Neural cell (in vitro differentiated cells): ENCODE data around the gene BST2. TPM values are rescaled to one million over a fixed set of nuclear protein-coding genes. Genes with fewer than 3 reads are reported as not detected.
A peak's percentile ranks its signal among the peaks of the same experiment; 100 is the strongest.

Experiments
- H2AFZ ChIP-seq: fragments of 200-600, 300-800 bp; sonication (generic), shearing (Covaris generic); 2 replicates; pipeline ENCODE4 v1.6.0; 2014; ENCODE audit warnings: low read depth, mild to moderate bottlenecking, antibody characterized with exemption, low read length, moderate library complexity
- H3F3A ChIP-seq: fragments of 200-600 bp; shearing (Covaris generic); 2 replicates; pipeline ENCODE4 v1.6.1; 2016; ENCODE audit warnings: mild to moderate bottlenecking, moderate library complexity, mixed read lengths, antibody characterized with exemption, low read length; ENCODE audit not compliant: insufficient read depth, poor library complexity, severe bottlenecking
- H3K27ac ChIP-seq: fragments of 200-600, 300-800 bp; sonication (generic), shearing (Covaris generic); 2 replicates; pipeline ENCODE4 v1.5.1; 2014; ENCODE audit warnings: mild to moderate bottlenecking, low read length, moderate library complexity
- H3K27me3 ChIP-seq: fragments of 300-800, 200-600 bp; sonication (generic), shearing (Covaris generic); 2 replicates; pipeline ENCODE4 v1.6.0; 2014; ENCODE audit warnings: mild to moderate bottlenecking, low read depth, low read length, moderate library complexity; ENCODE audit not compliant: insufficient read depth
- H3K36me3 ChIP-seq: fragments of 300-800, 200-600 bp; sonication (generic), shearing (Covaris generic); 2 replicates; pipeline ENCODE4 v1.5.1; 2014; ENCODE audit warnings: mild to moderate bottlenecking, antibody characterized with exemption, low read length, moderate library complexity; ENCODE audit not compliant: insufficient read depth
- H3K4me2 ChIP-seq: fragments of 300-800, 200-600 bp; sonication (generic), shearing (Covaris generic); 2 replicates; pipeline ENCODE4 v1.6.0; 2014; ENCODE audit warnings: mild to moderate bottlenecking, low read length
- H3K4me3 ChIP-seq: fragments of 300-800, 200-600 bp; sonication (generic), shearing (Covaris generic); 2 replicates; pipeline ENCODE4 v1.5.1; 2014; ENCODE audit warnings: mild to moderate bottlenecking, low read length, moderate library complexity
- H3K79me2 ChIP-seq: fragments of 200-600 bp; shearing (Covaris generic); replicated peaks from 2 replicates; pipeline ENCODE4 v1.6.0; 2014; ENCODE audit warnings: mild to moderate bottlenecking, low read length, moderate library complexity; ENCODE audit not compliant: insufficient read depth
- H3K9ac ChIP-seq: fragments of 300-800, 200-600 bp; sonication (generic), shearing (Covaris generic); 2 replicates; pipeline ENCODE4 v1.6.1; 2016; ENCODE audit warnings: mild to moderate bottlenecking, low read length, mixed read lengths
- H3K9me2 ChIP-seq: fragments of 200-600 bp; shearing (Covaris generic); 2 replicates; pipeline ENCODE4 v1.6.1; 2016; ENCODE audit warnings: mild to moderate bottlenecking, low read length, mixed read lengths; ENCODE audit not compliant: insufficient read depth
- H3K9me3 ChIP-seq: fragments of 200-600, 300-800 bp; sonication (generic), shearing (Covaris generic); 2 replicates; pipeline ENCODE4 v1.6.1; 2016; ENCODE audit warnings: mild to moderate bottlenecking, mixed run types, low read length, moderate library complexity, mixed read lengths
- H4K20me1 ChIP-seq: fragments of 200-600 bp; shearing (Covaris generic); 2 replicates; pipeline ENCODE4 v1.6.1; 2016; ENCODE audit warnings: mild to moderate bottlenecking, mixed run types; ENCODE audit not compliant: insufficient read depth
- CTCF ChIP-seq: fragments of 450-650 bp; IDR thresholded peaks from 2 replicates; pipeline ENCODE4 v1.5.1; 2014; ENCODE audit warnings: antibody characterized with exemption, mild to moderate bottlenecking, moderate library complexity; ENCODE audit not compliant: poor library complexity, severe bottlenecking
- EP300 ChIP-seq: fragments of 450-650 bp; conservative IDR thresholded peaks from 2 replicates; pipeline ENCODE4 v1.6.1; 2014; ENCODE audit warnings: antibody characterized with exemption, mild to moderate bottlenecking, moderate library complexity; ENCODE audit not compliant: poor library complexity, severe bottlenecking
- EZH2 ChIP-seq: fragments of 200-600, 300-800 bp; shearing (Covaris generic), sonication (generic); IDR thresholded peaks from 2 replicates; pipeline ENCODE4 v1.6.1; 2014; ENCODE audit warnings: antibody characterized with exemption, low read length, borderline replicate concordance, mild to moderate bottlenecking; ENCODE audit not compliant: insufficient read depth, poor library complexity, severe bottlenecking
- MXI1 ChIP-seq: fragments of 450-650 bp; conservative IDR thresholded peaks from 2 replicates; pipeline ENCODE4 v1.6.1; 2014; ENCODE audit warnings: antibody characterized with exemption, mild to moderate bottlenecking; ENCODE audit not compliant: poor library complexity, severe bottlenecking
- POLR2AphosphoS5 ChIP-seq: IDR thresholded peaks from 2 replicates; pipeline ENCODE4 v1.6.1; 2012
- RAD21 ChIP-seq: fragments of 450-650 bp; conservative IDR thresholded peaks from 2 replicates; pipeline ENCODE4 v1.6.1; 2014; ENCODE audit warnings: antibody characterized with exemption, mild to moderate bottlenecking, moderate library complexity
- SMC3 ChIP-seq: fragments of 450-650 bp; conservative IDR thresholded peaks from 2 replicates; pipeline ENCODE4 v1.6.1; 2014; ENCODE audit warnings: antibody characterized with exemption, mild to moderate bottlenecking, moderate library complexity; ENCODE audit not compliant: poor library complexity
- TAF1 ChIP-seq: IDR thresholded peaks from 2 replicates; pipeline ENCODE4 v1.6.1; 2012; ENCODE audit warnings: low read depth
- polyA plus RNA-seq: library from polyadenylated mRNA; depleted of rRNA; stranded (reverse); fragments of >200 nt; gene quantifications from 2 replicates; pipeline ENCODE4 v1.2.3, GENCODE V29; 2014
- TF ChIP-seq, protein P1 (sequence below): IDR thresholded peaks from 2 replicates; pipeline ENCODE4 v1.6.1; 2012; ENCODE audit warnings: borderline replicate concordance

BST2 gene
- polyA plus RNA-seq, 1 donor from 2014 or later = not detected

DNA sequence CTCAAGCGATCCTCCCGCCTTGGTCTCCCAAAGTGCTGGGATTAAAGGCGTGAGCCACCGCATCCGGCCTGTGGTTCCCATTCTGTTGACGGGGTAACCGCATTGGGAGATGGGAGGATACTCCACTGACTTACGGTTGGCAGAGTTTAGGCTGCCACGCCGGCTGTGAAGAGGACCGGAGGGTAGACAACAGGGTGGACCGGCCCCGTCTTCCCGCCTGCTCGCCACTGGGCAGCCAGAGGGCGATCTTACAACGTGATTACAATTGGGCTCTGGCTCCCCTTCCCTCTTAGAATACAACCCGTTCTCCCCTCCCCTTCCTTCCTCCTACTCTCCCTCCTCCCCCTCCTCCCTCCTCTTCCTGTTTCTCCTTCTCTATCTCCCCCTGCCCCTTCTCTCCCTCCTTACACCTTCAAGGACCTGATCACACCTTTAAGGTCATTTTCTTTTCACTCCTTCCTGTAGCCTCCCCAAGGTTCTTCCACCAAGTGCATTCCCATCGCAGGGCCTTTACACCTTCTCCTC lies 10.5 kb downstream of the BST2 start:
- peaks cover 13% of the 10 kb centered on the region for H3K27me3 ChIP-seq
- H2AFZ ChIP-seq = no peak overlapping the region
- no peak overlapping the region for H3K27ac ChIP-seq

GRCh38 chr19:17393914-17394313 lies 11.5 kb downstream of the BST2 start, which contains the start of gene CCDC194:
Gene CCDC194, minus strand, starts transcription at chr19:17394196. Its CDS starts 38 bp downstream, at chr19:17394158.
- TF ChIP-seq RAD21 (no peak), EZH2 (no peak), POLR2AphosphoS5 (no peak), MXI1 (no peak), TAF1 (no peak), SMC3 (no peak), EP300 (no peak), CTCF (no peak)
- TF ChIP-seq, protein P1, sequence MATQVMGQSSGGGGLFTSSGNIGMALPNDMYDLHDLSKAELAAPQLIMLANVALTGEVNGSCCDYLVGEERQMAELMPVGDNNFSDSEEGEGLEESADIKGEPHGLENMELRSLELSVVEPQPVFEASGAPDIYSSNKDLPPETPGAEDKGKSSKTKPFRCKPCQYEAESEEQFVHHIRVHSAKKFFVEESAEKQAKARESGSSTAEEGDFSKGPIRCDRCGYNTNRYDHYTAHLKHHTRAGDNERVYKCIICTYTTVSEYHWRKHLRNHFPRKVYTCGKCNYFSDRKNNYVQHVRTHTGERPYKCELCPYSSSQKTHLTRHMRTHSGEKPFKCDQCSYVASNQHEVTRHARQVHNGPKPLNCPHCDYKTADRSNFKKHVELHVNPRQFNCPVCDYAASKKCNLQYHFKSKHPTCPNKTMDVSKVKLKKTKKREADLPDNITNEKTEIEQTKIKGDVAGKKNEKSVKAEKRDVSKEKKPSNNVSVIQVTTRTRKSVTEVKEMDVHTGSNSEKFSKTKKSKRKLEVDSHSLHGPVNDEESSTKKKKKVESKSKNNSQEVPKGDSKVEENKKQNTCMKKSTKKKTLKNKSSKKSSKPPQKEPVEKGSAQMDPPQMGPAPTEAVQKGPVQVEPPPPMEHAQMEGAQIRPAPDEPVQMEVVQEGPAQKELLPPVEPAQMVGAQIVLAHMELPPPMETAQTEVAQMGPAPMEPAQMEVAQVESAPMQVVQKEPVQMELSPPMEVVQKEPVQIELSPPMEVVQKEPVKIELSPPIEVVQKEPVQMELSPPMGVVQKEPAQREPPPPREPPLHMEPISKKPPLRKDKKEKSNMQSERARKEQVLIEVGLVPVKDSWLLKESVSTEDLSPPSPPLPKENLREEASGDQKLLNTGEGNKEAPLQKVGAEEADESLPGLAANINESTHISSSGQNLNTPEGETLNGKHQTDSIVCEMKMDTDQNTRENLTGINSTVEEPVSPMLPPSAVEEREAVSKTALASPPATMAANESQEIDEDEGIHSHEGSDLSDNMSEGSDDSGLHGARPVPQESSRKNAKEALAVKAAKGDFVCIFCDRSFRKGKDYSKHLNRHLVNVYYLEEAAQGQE = no peak
- Histone ChIP-seq H3K36me3 (no peaks in the 10 kb centered on the region), H3K27ac (no peak within 1 kb of the TSS), H3K9me2 (no peaks in the 10 kb centered on the region), H3K27me3 (peaks cover 15% of the 10 kb centered on the region), H3K9me3 (peaks cover 5% of the 10 kb centered on the region), H3K9ac (no peak within 1 kb of the TSS), H3K4me3 (no peak within 1 kb of the TSS), H4K20me1 (no peaks in the 10 kb centered on the region), H3K4me2 (no peak within 1 kb of the TSS), H2AFZ (no peak within 1 kb of the TSS), H3K79me2 (no peaks in the 10 kb centered on the region), H3F3A (no peaks in the 10 kb centered on the region)

More for the DNA sequence above, 10.5 kb downstream of the BST2 start:
- peaks cover 1% of the 10 kb centered on the region for H3K9me3 ChIP-seq
- H3K36me3 ChIP-seq = no peaks in the 10 kb centered on the region
- H3K79me2 ChIP-seq = no peaks in the 10 kb centered on the region
- H4K20me1 ChIP-seq = no peaks in the 10 kb centered on the region
- TF ChIP-seq, protein P1 = no peak
- TF ChIP-seq MXI1 = no peak
- no peak for TF ChIP-seq RAD21
- peak; percentile 21 for TF ChIP-seq CTCF
- no peak overlapping the region for H3K4me3 ChIP-seq
- H3K4me2 ChIP-seq = no peak overlapping the region
- H3K9me2 ChIP-seq = no peaks in the 10 kb centered on the region
- H3F3A ChIP-seq = no peaks in the 10 kb centered on the region
- H3K9ac ChIP-seq = no peak overlapping the region
